HL-60 (cell line): ENCODE results near the gene PRDM7.

ENCODE experiments used
- DNase-seq, 2 experiments: peaks; one replicate each; pipeline ENCODE4 v3.0.0-alpha.2; 2010 to 2020; ENCODE audit warnings: low read depth in 1 of 2, low spot score in 1 of 2
- H3K27ac ChIP-seq: fragments of 250-450 bp; sonication (Bioruptor Pico); replicated peaks from 2 replicates; pipeline ENCODE4 v1.5.1; 2020; ENCODE audit warnings: mild to moderate bottlenecking, moderate library complexity
- H3K27me3 ChIP-seq: fragments of 250-450 bp; sonication (Bioruptor Pico); 2 replicates; pipeline ENCODE4 v1.5.1; 2021; ENCODE audit warnings: mild to moderate bottlenecking, moderate library complexity; ENCODE audit not compliant: insufficient read depth, poor library complexity, severe bottlenecking
- H3K4me3 ChIP-seq: replicated peaks from 2 replicates; pipeline ENCODE4 v1.5.1; 2011; ENCODE audit warnings: mild to moderate bottlenecking, control low read depth, low read length; ENCODE audit not compliant: insufficient read depth
- GABPA ChIP-seq: IDR thresholded peaks from 2 replicates; pipeline ENCODE4 v1.6.1; 2012; ENCODE audit warnings: low read depth
- POLR2AphosphoS5 ChIP-seq: IDR thresholded peaks from 2 replicates; pipeline ENCODE4 v1.6.1; 2012; ENCODE audit warnings: low read depth
- SPI1 ChIP-seq: IDR thresholded peaks from 2 replicates; pipeline ENCODE4 v1.6.1; 2012; ENCODE audit warnings: low read depth, mild to moderate bottlenecking, borderline replicate concordance
- TF ChIP-seq, protein P1 (sequence below): IDR thresholded peaks from one replicate; pipeline ENCODE4 v1.5.1; 2011; ENCODE audit warnings: low read length, control low read depth, inconsistent platforms; ENCODE audit not compliant: insufficient read depth
- TF ChIP-seq, protein P2 (sequence below): IDR thresholded peaks from 2 replicates; pipeline ENCODE4 v1.6.1; 2012; ENCODE audit warnings: low read depth; ENCODE audit not compliant: insufficient replicate concordance

Gene PRDM7

DNA sequence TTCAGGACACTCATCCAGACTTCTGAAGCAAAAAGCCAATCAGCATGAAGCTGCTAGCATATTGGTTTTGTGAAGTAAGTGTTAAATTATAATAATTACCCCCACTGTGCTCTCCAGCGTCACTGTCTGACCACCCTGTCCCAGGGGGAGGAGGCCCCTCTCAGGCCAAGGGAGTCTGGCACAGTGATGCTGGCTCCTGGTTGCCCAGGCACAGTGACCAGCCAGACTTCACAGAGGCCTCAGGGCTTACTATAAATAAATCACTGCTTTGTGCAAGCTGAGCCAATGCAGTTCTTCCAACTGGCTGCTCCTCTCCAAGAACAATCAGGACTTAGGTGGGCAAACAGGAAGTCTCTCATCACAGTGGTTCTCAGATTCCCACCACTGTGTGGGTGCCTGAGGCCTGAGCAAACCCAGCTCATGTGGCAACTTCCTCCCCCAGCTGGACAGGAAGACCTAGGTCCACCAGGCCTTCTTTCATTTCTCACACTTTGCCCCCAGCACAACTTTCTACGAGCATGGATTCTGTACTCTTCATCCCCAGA lies 56.2 kb downstream of the PRDM7 start:
- TF ChIP-seq GABPA (no peak), POLR2AphosphoS5 (no peak), SPI1 (no peak)
- TF ChIP-seq, protein P1, sequence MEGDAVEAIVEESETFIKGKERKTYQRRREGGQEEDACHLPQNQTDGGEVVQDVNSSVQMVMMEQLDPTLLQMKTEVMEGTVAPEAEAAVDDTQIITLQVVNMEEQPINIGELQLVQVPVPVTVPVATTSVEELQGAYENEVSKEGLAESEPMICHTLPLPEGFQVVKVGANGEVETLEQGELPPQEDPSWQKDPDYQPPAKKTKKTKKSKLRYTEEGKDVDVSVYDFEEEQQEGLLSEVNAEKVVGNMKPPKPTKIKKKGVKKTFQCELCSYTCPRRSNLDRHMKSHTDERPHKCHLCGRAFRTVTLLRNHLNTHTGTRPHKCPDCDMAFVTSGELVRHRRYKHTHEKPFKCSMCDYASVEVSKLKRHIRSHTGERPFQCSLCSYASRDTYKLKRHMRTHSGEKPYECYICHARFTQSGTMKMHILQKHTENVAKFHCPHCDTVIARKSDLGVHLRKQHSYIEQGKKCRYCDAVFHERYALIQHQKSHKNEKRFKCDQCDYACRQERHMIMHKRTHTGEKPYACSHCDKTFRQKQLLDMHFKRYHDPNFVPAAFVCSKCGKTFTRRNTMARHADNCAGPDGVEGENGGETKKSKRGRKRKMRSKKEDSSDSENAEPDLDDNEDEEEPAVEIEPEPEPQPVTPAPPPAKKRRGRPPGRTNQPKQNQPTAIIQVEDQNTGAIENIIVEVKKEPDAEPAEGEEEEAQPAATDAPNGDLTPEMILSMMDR = no peak
- TF ChIP-seq, protein P2, sequence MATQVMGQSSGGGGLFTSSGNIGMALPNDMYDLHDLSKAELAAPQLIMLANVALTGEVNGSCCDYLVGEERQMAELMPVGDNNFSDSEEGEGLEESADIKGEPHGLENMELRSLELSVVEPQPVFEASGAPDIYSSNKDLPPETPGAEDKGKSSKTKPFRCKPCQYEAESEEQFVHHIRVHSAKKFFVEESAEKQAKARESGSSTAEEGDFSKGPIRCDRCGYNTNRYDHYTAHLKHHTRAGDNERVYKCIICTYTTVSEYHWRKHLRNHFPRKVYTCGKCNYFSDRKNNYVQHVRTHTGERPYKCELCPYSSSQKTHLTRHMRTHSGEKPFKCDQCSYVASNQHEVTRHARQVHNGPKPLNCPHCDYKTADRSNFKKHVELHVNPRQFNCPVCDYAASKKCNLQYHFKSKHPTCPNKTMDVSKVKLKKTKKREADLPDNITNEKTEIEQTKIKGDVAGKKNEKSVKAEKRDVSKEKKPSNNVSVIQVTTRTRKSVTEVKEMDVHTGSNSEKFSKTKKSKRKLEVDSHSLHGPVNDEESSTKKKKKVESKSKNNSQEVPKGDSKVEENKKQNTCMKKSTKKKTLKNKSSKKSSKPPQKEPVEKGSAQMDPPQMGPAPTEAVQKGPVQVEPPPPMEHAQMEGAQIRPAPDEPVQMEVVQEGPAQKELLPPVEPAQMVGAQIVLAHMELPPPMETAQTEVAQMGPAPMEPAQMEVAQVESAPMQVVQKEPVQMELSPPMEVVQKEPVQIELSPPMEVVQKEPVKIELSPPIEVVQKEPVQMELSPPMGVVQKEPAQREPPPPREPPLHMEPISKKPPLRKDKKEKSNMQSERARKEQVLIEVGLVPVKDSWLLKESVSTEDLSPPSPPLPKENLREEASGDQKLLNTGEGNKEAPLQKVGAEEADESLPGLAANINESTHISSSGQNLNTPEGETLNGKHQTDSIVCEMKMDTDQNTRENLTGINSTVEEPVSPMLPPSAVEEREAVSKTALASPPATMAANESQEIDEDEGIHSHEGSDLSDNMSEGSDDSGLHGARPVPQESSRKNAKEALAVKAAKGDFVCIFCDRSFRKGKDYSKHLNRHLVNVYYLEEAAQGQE = no peak
- no peak overlapping the region for H3K4me3 ChIP-seq
- H3K27ac ChIP-seq = no peak overlapping the region
- DNase-seq = no peak
- H3K27me3 ChIP-seq = no peaks in the 10 kb centered on the region

DNA sequence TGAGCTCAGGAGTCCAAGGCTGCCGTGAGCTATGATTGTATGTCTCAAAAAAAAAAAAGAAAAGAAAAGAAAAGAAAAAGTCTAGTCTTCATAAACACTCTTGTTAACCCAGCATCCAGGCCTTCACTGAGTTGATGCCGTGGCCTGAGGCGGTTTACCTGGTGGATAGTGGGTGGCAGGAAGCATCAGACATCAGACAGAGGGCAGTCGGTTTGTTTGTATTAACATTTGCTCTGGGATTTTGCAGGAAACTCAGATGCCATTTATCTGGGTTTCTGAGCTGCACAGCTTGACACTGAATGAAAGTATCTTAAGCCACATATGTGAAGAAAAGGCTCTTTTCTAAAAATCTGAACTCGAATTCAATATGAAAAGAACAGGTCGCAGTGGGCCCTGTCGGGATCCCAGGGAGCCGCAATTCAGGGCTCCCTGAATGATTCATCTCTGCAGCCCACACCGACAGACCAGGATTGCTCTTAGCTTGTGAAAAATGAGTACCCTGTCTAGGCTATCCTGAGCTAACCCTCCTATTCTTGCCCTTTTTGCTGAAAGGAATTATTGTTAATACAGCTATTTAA lies 56.8 kb downstream of the PRDM7 start:
- TF ChIP-seq GABPA (no peak), POLR2AphosphoS5 (no peak)
- TF ChIP-seq, protein P2 = no peak
- TF ChIP-seq, protein P1 = no peak
- DNase-seq = no peak
- Histone ChIP-seq H3K4me3 (no peak overlapping the region), H3K27ac (no peak overlapping the region), H3K27me3 (no peaks in the 10 kb centered on the region)

DNA sequence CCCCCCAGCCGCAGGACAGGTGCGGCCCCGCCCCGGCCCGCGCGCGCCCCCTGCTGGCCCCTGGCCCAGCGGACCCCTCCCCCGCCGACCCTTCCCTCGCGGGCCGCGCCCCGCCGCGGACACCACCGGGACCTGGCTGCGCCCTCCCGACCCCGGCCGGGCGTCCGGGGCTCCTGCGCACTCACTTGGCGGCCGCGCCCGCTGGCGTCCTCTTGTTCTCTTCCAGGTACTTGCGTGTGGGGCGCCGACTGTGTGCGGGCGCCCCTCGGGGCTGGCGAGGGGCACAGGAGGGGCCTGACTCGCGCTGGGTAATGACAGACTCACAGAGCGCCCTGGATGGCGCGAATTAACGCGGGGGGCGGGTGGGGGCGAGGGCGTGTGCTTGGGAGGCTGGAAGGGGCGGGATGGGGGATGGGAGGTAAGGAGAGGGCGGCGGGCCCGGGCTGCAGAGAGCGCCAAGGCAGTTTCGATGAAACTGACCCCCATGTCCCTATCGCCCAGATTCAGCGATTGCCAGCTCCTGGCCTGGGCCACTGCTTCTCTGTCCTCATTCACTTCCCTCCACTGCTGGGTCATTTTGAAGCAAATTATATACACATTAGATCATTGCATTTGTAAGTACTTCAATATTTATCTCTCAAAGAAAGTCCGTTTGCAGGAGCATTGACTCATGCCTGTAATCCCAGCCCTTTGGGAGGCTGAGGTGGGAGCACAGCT lies 57.4 kb downstream of the PRDM7 start:
- no peak for DNase-seq
- Histone ChIP-seq H3K4me3 (peak overlapping the region; percentile 29), H3K27ac (no peak overlapping the region), H3K27me3 (no peaks in the 10 kb centered on the region)
- no peak for TF ChIP-seq SPI1

DNA sequence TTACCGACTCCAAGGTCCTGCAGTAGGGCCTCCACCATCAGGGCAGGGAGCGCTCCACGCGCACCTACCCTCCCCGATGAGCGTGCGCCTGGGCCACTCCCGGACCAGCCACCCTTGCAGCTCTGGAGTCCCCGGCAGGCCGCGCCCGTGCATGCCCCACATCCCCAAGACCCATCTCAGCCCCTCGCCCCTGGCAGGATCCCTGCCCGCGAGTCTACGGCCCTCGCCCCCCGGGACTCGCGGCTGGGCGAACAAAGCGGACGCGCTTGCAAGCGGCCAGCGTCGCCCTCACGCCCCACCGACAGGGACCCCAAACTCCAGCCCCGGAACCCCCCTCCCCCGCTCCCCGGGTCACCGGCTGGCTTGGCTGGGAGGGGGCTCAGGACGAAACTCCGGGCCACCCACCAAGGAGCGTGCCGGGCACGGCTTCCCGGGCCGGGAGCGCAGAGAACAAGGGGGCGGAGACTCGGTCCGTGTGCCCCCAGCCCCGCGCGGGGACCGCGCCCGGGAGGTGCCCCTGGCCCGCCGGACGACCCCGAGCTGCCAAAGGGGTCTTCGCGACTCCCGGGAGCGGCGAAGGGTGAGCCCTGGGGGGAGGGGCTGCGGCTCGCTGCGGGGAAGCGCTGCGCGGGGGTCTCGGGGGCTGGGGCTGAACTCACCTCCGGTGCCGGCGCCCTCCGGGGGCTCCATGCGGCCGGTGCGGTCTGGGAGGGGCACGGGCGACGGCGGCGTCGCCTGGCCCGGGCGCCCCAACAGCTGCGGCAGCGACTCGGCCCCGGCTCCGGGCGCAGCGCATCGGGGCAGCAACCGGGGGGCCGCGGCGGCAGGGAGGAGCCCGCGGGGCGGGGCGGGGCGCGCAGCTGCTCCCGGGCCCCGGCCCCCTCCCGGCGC lies 58.2 kb downstream of the PRDM7 start, which contains the start of gene DBNDD1:
Gene DBNDD1 (minus strand): TSS at position 805 of the 891 bp plus-strand sequence. CDS start 115 bp downstream, at position 690.
- Histone ChIP-seq H3K4me3 (peak within 1 kb of the TSS; percentile 29), H3K27me3 (no peaks in the 10 kb centered on the region), H3K27ac (no peak within 1 kb of the TSS)
- TF ChIP-seq, protein P1 = no peak
- TF ChIP-seq, protein P2 = no peak
- TF ChIP-seq POLR2AphosphoS5 = no peak
- DNase-seq = no peak
